ENCODE results near the gene SERPINI1.
A peak's percentile ranks its signal among the peaks of the same experiment; 100 is the strongest.

Gene SERPINI1

DNA sequence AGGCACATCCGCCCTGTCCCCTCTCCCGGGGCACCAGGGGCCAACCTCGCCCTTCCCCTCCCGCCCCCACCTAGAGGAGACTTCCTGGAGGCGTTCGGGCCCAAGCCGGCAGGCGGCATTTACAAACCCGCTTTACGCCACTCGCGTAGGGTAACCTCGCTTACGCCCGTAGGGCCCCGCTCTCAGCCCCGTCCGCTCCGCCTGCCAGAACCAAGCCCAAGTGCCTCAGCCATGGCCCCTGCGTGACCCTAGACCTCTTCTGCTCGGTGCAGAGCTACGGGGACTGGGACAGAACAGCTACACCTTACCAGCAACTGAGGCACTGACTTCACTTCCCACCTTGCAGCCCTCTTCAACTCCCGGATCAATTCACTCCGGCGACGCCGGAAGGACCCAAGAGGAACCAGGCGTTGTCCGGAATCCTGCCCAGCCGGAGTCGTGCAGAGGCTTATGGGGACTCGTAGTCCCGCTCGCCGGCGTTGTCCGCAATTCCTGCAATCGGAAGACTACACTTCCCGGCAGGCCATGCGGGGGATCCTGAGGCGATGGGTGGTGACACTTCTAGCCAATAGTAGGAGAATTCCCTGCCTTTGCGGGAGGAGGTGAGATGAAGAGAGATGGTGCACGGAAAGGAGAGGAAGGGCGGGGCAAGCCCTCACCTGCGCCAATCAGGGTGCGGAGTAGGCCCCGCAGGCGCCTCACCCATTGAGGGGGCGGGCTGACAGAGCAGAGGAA, 856 bp upstream of the SERPINI1 start, which contains the start of gene PDCD10:
PDCD10 (minus strand) TSS at position 395 of the 735 bp plus-strand sequence. CDS start 14,735 bp downstream, outside the sequence.
- Histone ChIP-seq H3K27me3 (ENCODE audit: control insufficient read depth, insufficient read depth, low read length) (no peaks in the 10 kb centered on the region; the same call in 1 of the 2 replicates), H3K9me3 (ENCODE audit: control insufficient read depth, insufficient read depth, low read depth, low read length) (no peaks in the 10 kb centered on the region), H3K4me3 (ENCODE audit: low read depth, low read length) (peak within 1 kb of the TSS; percentile 81), H3K9ac (ENCODE audit: low read length) (peak within 1 kb of the TSS; percentile 82), H3K4me1 (ENCODE audit: control insufficient read depth, insufficient read depth, low read length) (peaks cover 22% of the 10 kb centered on the region), H3K27ac (ENCODE audit: low read depth, low read length) (peak within 1 kb of the TSS; percentile 69), H3K36me3 (ENCODE audit: control insufficient read depth, insufficient read depth, low read length) (no peaks in the 10 kb centered on the region)

- peak overlapping the region; percentile 81 for H3K4me3 ChIP-seq (ENCODE audit: low read depth, low read length)
- no peaks in the 10 kb centered on the region; the same call in 1 of the 2 replicates for H3K27me3 ChIP-seq (ENCODE audit: control insufficient read depth, insufficient read depth, low read length)
- H3K4me1 ChIP-seq (ENCODE audit: control insufficient read depth, insufficient read depth, low read length) = peaks cover 16% of the 10 kb centered on the region
- no peak overlapping the region for H3K27ac ChIP-seq (ENCODE audit: low read depth, low read length)
- no peaks in the 10 kb centered on the region for H3K36me3 ChIP-seq (ENCODE audit: control insufficient read depth, insufficient read depth, low read length)
- no peaks in the 10 kb centered on the region for H3K9me3 ChIP-seq (ENCODE audit: control insufficient read depth, insufficient read depth, low read depth, low read length)
- no peak overlapping the region for H3K9ac ChIP-seq (ENCODE audit: low read length)
These were observed 805 bp downstream of the SERPINI1 start for GRCh38 chr3:167736264-167736787.

DNA sequence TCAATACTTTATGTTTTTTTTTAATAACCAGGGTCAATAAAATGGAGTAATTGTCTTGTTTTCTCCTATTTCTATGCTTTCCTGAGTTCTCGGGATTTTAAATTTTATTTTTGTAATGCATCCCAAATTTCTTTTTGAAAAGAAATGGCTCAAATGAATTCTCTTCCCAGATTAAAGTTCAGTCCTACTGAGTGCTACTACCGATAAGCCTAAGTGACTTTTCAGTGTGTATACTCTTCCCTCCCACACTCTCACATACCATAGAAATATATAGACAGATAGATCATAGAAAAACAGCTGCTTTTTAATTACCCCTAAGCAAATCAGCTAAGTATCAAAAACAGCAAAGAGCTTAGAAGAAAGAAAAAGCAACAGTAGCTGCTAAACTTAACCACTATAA, 1.5 kb downstream of the SERPINI1 start:
- Histone ChIP-seq H3K36me3 (ENCODE audit: control insufficient read depth, insufficient read depth, low read length) (no peaks in the 10 kb centered on the region), H3K27ac (ENCODE audit: low read depth, low read length) (no peak overlapping the region), H3K27me3 (ENCODE audit: control insufficient read depth, insufficient read depth, low read length) (no peaks in the 10 kb centered on the region; the same call in 1 of the 2 replicates), H3K9ac (ENCODE audit: low read length) (no peak overlapping the region), H3K4me1 (ENCODE audit: control insufficient read depth, insufficient read depth, low read length) (peaks cover 10% of the 10 kb centered on the region), H3K4me3 (ENCODE audit: low read depth, low read length) (no peak overlapping the region), H3K9me3 (ENCODE audit: control insufficient read depth, insufficient read depth, low read depth, low read length) (no peaks in the 10 kb centered on the region)

- H3K27me3 ChIP-seq (ENCODE audit: control insufficient read depth, insufficient read depth, low read length) = no peaks in the 10 kb centered on the region; the same call in 1 of the 2 replicates
- H3K4me3 ChIP-seq (ENCODE audit: low read depth, low read length) = no peak overlapping the region
- 0 out of 2 replicates have a peak, but pooled peaks cover under 1% of the 10 kb centered on the region for H3K4me1 ChIP-seq (ENCODE audit: control insufficient read depth, insufficient read depth, low read length)
- H3K9ac ChIP-seq (ENCODE audit: low read length) = no peak overlapping the region
- no peaks in the 10 kb centered on the region for H3K9me3 ChIP-seq (ENCODE audit: control insufficient read depth, insufficient read depth, low read depth, low read length)
- no peaks in the 10 kb centered on the region for H3K36me3 ChIP-seq (ENCODE audit: control insufficient read depth, insufficient read depth, low read length)
- H3K27ac ChIP-seq (ENCODE audit: low read depth, low read length) = no peak overlapping the region
These were observed 2.5 kb downstream of the SERPINI1 start for GRCh38 chr3:167738037-167738436.

GRCh38 chr3:167739190-167739810, 3.8 kb downstream of the SERPINI1 start:
- Histone ChIP-seq H3K4me3 (ENCODE audit: low read depth, low read length) (no peak overlapping the region), H3K9me3 (ENCODE audit: control insufficient read depth, insufficient read depth, low read depth, low read length) (no peaks in the 10 kb centered on the region), H3K27me3 (ENCODE audit: control insufficient read depth, insufficient read depth, low read length) (no peaks in the 10 kb centered on the region; the same call in 1 of the 2 replicates), H3K9ac (ENCODE audit: low read length) (no peak overlapping the region), H3K36me3 (ENCODE audit: control insufficient read depth, insufficient read depth, low read length) (no peaks in the 10 kb centered on the region), H3K27ac (ENCODE audit: low read depth, low read length) (no peak overlapping the region), H3K4me1 (ENCODE audit: control insufficient read depth, insufficient read depth, low read length) (no peaks in the 10 kb centered on the region)

DNA sequence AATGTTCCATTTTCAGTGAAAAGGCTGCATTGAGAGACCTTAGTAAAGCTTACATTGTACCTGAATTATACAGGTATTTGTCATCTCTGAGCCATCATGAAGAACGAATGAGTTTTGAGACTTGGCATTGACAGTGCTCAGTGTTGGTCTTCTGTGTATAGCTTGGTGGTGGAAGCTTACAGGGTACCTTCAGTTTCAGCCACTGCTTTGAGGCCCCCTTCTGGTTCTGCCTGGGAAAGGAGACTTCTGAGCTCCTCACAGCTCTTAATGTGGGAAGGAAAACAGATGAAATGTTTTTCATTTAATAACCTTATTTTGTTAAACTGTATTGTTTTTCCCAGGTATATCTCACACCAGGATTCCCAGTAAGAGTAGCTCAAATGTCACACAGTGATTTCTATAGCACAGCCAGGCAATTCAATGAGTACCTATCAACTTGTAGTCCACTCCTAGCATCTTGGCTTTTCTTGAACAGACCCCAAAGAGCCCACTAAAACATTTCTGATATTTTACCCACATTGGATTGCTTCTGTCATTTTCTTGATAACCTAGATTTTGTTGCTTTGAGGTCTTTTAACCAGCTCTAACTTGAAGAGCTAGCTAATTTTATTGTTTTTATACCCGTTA, 5.6 kb downstream of the SERPINI1 start:
- no peaks in the 10 kb centered on the region for H3K4me1 ChIP-seq (ENCODE audit: control insufficient read depth, insufficient read depth, low read length)
- no peak overlapping the region for H3K27ac ChIP-seq (ENCODE audit: low read depth, low read length)
- H3K36me3 ChIP-seq (ENCODE audit: control insufficient read depth, insufficient read depth, low read length) = no peaks in the 10 kb centered on the region
- H3K4me3 ChIP-seq (ENCODE audit: low read depth, low read length) = no peak overlapping the region
- no peaks in the 10 kb centered on the region for H3K9me3 ChIP-seq (ENCODE audit: control insufficient read depth, insufficient read depth, low read depth, low read length)
- no peak overlapping the region for H3K9ac ChIP-seq (ENCODE audit: low read length)
- no peaks in the 10 kb centered on the region; the same call in 1 of the 2 replicates for H3K27me3 ChIP-seq (ENCODE audit: control insufficient read depth, insufficient read depth, low read length)

DNA sequence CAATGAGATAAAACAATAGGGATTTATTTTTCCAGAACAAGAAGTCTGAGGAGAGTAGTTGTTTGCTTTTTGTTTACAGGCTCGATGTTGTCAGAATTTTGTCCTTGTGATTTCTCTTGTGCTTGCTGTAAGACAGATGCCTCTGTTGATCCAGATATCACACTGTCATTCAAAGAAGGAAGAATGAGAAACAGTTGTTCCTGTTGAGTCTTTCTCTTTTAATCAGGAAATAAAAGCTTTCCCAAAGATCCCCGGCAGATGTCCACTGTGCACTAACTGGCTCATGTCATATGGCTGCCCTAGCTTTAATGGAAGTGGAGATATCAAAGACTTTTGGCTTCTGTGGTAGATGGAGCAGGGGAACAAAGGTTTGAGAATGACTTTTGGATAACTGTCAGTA, 6.8 kb downstream of the SERPINI1 start:
- Histone ChIP-seq H3K9me3 (ENCODE audit: control insufficient read depth, insufficient read depth, low read depth, low read length) (no peaks in the 10 kb centered on the region), H3K9ac (ENCODE audit: low read length) (no peak overlapping the region), H3K27ac (ENCODE audit: low read depth, low read length) (no peak overlapping the region)

GRCh38 chr3:167743799-167744198, 8.3 kb downstream of the SERPINI1 start:
- no peaks in the 10 kb centered on the region for H3K4me1 ChIP-seq (ENCODE audit: control insufficient read depth, insufficient read depth, low read length)
- no peaks in the 10 kb centered on the region for H3K9me3 ChIP-seq (ENCODE audit: control insufficient read depth, insufficient read depth, low read depth, low read length)
- no peaks in the 10 kb centered on the region for H3K36me3 ChIP-seq (ENCODE audit: control insufficient read depth, insufficient read depth, low read length)
- no peak overlapping the region for H3K27ac ChIP-seq (ENCODE audit: low read depth, low read length)
- no peak overlapping the region for H3K9ac ChIP-seq (ENCODE audit: low read length)
- H3K27me3 ChIP-seq (ENCODE audit: control insufficient read depth, insufficient read depth, low read length) = no peaks in the 10 kb centered on the region
- no peak overlapping the region for H3K4me3 ChIP-seq (ENCODE audit: low read depth, low read length)

More for the DNA sequence above, 6.8 kb downstream of the SERPINI1 start:
- H3K4me3 ChIP-seq (ENCODE audit: low read depth, low read length) = no peak overlapping the region
- no peaks in the 10 kb centered on the region for H3K27me3 ChIP-seq (ENCODE audit: control insufficient read depth, insufficient read depth, low read length)
- H3K36me3 ChIP-seq (ENCODE audit: control insufficient read depth, insufficient read depth, low read length) = no peaks in the 10 kb centered on the region
- no peaks in the 10 kb centered on the region for H3K4me1 ChIP-seq (ENCODE audit: control insufficient read depth, insufficient read depth, low read length)

GRCh38 chr3:167749209-167749608, 13.7 kb downstream of the SERPINI1 start:
- no peak overlapping the region for H3K9ac ChIP-seq (ENCODE audit: low read length)
- no peaks in the 10 kb centered on the region for H3K36me3 ChIP-seq (ENCODE audit: control insufficient read depth, insufficient read depth, low read length)
- H3K27me3 ChIP-seq (ENCODE audit: control insufficient read depth, insufficient read depth, low read length) = no peaks in the 10 kb centered on the region
- no peak overlapping the region for H3K4me3 ChIP-seq (ENCODE audit: low read depth, low read length)
- H3K4me1 ChIP-seq (ENCODE audit: control insufficient read depth, insufficient read depth, low read length) = no peaks in the 10 kb centered on the region
- no peak overlapping the region for H3K27ac ChIP-seq (ENCODE audit: low read depth, low read length)
- no peaks in the 10 kb centered on the region for H3K9me3 ChIP-seq (ENCODE audit: control insufficient read depth, insufficient read depth, low read depth, low read length)

DNA sequence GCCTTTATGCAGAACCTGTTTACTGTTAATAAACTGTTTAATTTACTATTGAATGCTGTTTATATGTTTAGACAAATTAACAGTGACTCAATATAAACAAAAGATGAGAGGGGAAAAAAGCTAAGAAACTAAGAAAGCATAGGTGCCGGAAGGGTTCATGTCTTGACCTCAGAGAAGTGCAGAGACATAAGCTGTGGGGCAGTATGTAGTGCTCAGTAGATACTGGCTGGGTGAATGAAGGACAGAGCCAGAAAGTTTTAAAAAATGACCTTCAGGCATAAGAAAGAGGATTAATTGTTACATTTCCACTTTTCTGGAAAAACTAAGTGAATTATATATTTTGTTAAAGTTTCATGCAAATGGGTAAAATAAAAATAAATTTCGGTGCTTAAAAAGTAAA, 14.2 kb downstream of the SERPINI1 start:
- H3K4me3 ChIP-seq (ENCODE audit: low read depth, low read length) = no peak overlapping the region
- no peak overlapping the region for H3K27ac ChIP-seq (ENCODE audit: low read depth, low read length)
- no peaks in the 10 kb centered on the region for H3K4me1 ChIP-seq (ENCODE audit: control insufficient read depth, insufficient read depth, low read length)

More for the DNA sequence above, 14.2 kb downstream of the SERPINI1 start:
- Histone ChIP-seq H3K9ac (ENCODE audit: low read length) (no peak overlapping the region), H3K9me3 (ENCODE audit: control insufficient read depth, insufficient read depth, low read depth, low read length) (no peaks in the 10 kb centered on the region), H3K36me3 (ENCODE audit: control insufficient read depth, insufficient read depth, low read length) (no peaks in the 10 kb centered on the region), H3K27me3 (ENCODE audit: control insufficient read depth, insufficient read depth, low read length) (no peaks in the 10 kb centered on the region)

Data from HUES6 (cell line).